Stimulated activated naive CD4-positive, alpha-beta T cell (primary cell): ENCODE results near the gene ADGRV1.
"Not testable (repeated sequence)": the region's sequence is repeated elsewhere in the genome, so short reads cannot be mapped to it uniquely, and the experiment has no call there.

Experiments used
- DNase-seq, 6 experiments: peaks; one replicate each; lab custom pipeline; 2025; lab: John Stamatoyannopoulos, UW

Gene ADGRV1

GRCh38 chr5:90600307-90600706 is 41.7 kb downstream of the ADGRV1 start:
- DNase-seq: not testable (repeated sequence)

GRCh38 chr5:90601468-90601867 is 42.9 kb downstream of the ADGRV1 start:
- DNase-seq: no peak

- DNase-seq: no peak
These were observed 44.1 kb downstream of the ADGRV1 start for GRCh38 chr5:90602681-90603080.

- DNase-seq: no peak
These were observed 47.9 kb downstream of the ADGRV1 start for GRCh38 chr5:90606539-90606938.

GRCh38 chr5:90612919-90613318 is 54.3 kb downstream of the ADGRV1 start:
- DNase-seq: no peak

GRCh38 chr5:90613459-90613858 is 54.9 kb downstream of the ADGRV1 start:
- no peak for DNase-seq

- no peak for DNase-seq
These were observed 55.4 kb downstream of the ADGRV1 start for GRCh38 chr5:90613918-90614504.

GRCh38 chr5:90615355-90615754 is 56.8 kb downstream of the ADGRV1 start:
- DNase-seq: no peak

- DNase-seq: no peak
These were observed 59.5 kb downstream of the ADGRV1 start for GRCh38 chr5:90618071-90618470.

- not testable (repeated sequence) for DNase-seq
These were observed 61.2 kb downstream of the ADGRV1 start for GRCh38 chr5:90619762-90620161.

- no peak for DNase-seq
These were observed 63.3 kb downstream of the ADGRV1 start for GRCh38 chr5:90621848-90622247.

GRCh38 chr5:90626493-90626892 is 67.9 kb downstream of the ADGRV1 start:
- DNase-seq: no peak

- DNase-seq: no peak
These were observed 69.9 kb downstream of the ADGRV1 start for GRCh38 chr5:90628492-90628891.

GRCh38 chr5:90632791-90633190 is 74.2 kb downstream of the ADGRV1 start:
- DNase-seq: no peak

- no peak for DNase-seq
These were observed 78.4 kb downstream of the ADGRV1 start for GRCh38 chr5:90636948-90637347.

GRCh38 chr5:90637731-90638130 is 79.1 kb downstream of the ADGRV1 start:
- DNase-seq: no peak

GRCh38 chr5:90638878-90639277 is 80.3 kb downstream of the ADGRV1 start:
- no peak for DNase-seq

- no peak for DNase-seq
These were observed 82.0 kb downstream of the ADGRV1 start for GRCh38 chr5:90640484-90641059.

GRCh38 chr5:90641528-90641927 is 82.9 kb downstream of the ADGRV1 start:
- no peak for DNase-seq

- DNase-seq: no peak
These were observed 84.2 kb downstream of the ADGRV1 start for GRCh38 chr5:90642706-90643229.

GRCh38 chr5:90644132-90644531 is 85.5 kb downstream of the ADGRV1 start:
- DNase-seq: no peak

GRCh38 chr5:90645024-90645610 is 86.5 kb downstream of the ADGRV1 start:
- no peak for DNase-seq

- DNase-seq: no peak
These were observed 92.2 kb downstream of the ADGRV1 start for GRCh38 chr5:90650767-90651166.

- no peak for DNase-seq
These were observed 95.6 kb downstream of the ADGRV1 start for GRCh38 chr5:90654215-90654614.
